CD14-positive monocyte (primary cell): ENCODE data around the gene POC1A. TPM values are rescaled to one million over a fixed set of nuclear protein-coding genes. Genes with fewer than 3 reads are reported as not detected.
A peak's percentile ranks its signal among the peaks of the same experiment; 100 is the strongest.

Source experiments
- DNase-seq, 3 donors: peaks; one replicate each; pipeline ENCODE4 v3.0.0-alpha.2; 2011 to 2022
- H2AFZ ChIP-seq: 2 replicates; pipeline ENCODE4 v1.6.0; 2012; ENCODE audit warnings: mild to moderate bottlenecking, low read depth, low read length, inconsistent platforms; ENCODE audit not compliant: insufficient read depth, poor library complexity, severe bottlenecking
- H3K27ac ChIP-seq, 2 donors: 1 replicate in 1 of 2; 2 replicates in 1 of 2; pipeline ENCODE4 v1.5.1; 2012 to 2013; ENCODE audit warnings: low read length in 2 of 2, control low read depth in 1 of 2, inconsistent platforms in 1 of 2, low read depth in 1 of 2, mild to moderate bottlenecking in 1 of 2
- H3K27me3 ChIP-seq, 2 donors: one replicate each; pipeline versions ENCODE4 v1.6.0 to v1.6.1; 2011 to 2013; ENCODE audit warnings: low read length in 2 of 2; ENCODE audit not compliant: control insufficient read depth in 2 of 2, insufficient read depth in 2 of 2
- H3K36me3 ChIP-seq, 2 donors: replicated peaks in 1 of 2; 1 replicate in 1 of 2; 2 replicates in 1 of 2; pipeline versions ENCODE4 v1.5.1 to v1.6.1; 2012 to 2013; ENCODE audit warnings: low read length in 2 of 2, control low read depth in 1 of 2, inconsistent platforms in 1 of 2, mild to moderate bottlenecking in 1 of 2; ENCODE audit not compliant: insufficient read depth in 2 of 2, control insufficient read depth in 1 of 2
- H3K4me1 ChIP-seq, 2 donors: 1 replicate in 1 of 2; 2 replicates in 1 of 2; pipeline versions ENCODE4 v1.5.1 to v1.6.1; 2012 to 2013; ENCODE audit warnings: low read length in 2 of 2, control low read depth in 1 of 2, inconsistent platforms in 1 of 2, mild to moderate bottlenecking in 1 of 2, moderate library complexity in 1 of 2; ENCODE audit not compliant: insufficient read depth in 2 of 2, control insufficient read depth in 1 of 2
- H3K4me2 ChIP-seq: replicated peaks from 2 replicates; pipeline ENCODE3; 2012; ENCODE audit warnings: low read length, moderate library complexity, mild to moderate bottlenecking; ENCODE audit not compliant: poor library complexity, severe bottlenecking; ENCODE audit errors: extremely low read depth
- H3K4me3 ChIP-seq, 3 experiments: fragments of 200-600 bp in 1 of 3; sonication (generic) in 1 of 3; replicated peaks in 1 of 3; 1 replicate in 2 of 3; 2 replicates in 1 of 3; pipeline ENCODE4 v1.5.1; 2011 to 2013; ENCODE audit warnings: low read length in 3 of 3, mild to moderate bottlenecking in 3 of 3, control low read depth in 2 of 3, low read depth in 2 of 3, inconsistent platforms in 1 of 3, moderate library complexity in 1 of 3
- H3K79me2 ChIP-seq: 2 replicates; pipeline ENCODE4 v1.6.0; 2012; ENCODE audit warnings: mild to moderate bottlenecking, control low read depth, inconsistent platforms, low read length, moderate library complexity; ENCODE audit not compliant: insufficient read depth
- H3K9ac ChIP-seq: 2 replicates; pipeline ENCODE4 v1.6.0; 2017; ENCODE audit warnings: low read length, mild to moderate bottlenecking; ENCODE audit not compliant: insufficient read depth, poor library complexity, severe bottlenecking
- H3K9me3 ChIP-seq, 2 donors: replicated peaks in 1 of 2; 1 replicate in 1 of 2; 2 replicates in 1 of 2; pipeline versions ENCODE4 v1.5.1 to v1.6.1; 2012 to 2013; ENCODE audit warnings: low read length in 2 of 2, control low read depth in 1 of 2; ENCODE audit not compliant: control insufficient read depth in 1 of 2, insufficient read depth in 1 of 2
- H4K20me1 ChIP-seq: 2 replicates; pipeline ENCODE4 v1.6.0; 2012; ENCODE audit warnings: mild to moderate bottlenecking, low read length, control low read depth, moderate library complexity; ENCODE audit not compliant: insufficient read depth
- H3K27ac Mint-ChIP-seq, 7 donors: one replicate each; pipeline ENCODE4 v1.8.0; 2020; ENCODE audit warnings: mild to moderate bottlenecking in 7 of 7, mixed read lengths in 7 of 7, moderate library complexity in 6 of 7, inconsistent platforms in 2 of 7
- H3K27me3 Mint-ChIP-seq, 3 donors: one replicate each; pipeline ENCODE4 v1.8.0; 2021 to 2022; ENCODE audit warnings: low read depth in 3 of 3, mild to moderate bottlenecking in 3 of 3, mixed read lengths in 3 of 3, moderate library complexity in 3 of 3, inconsistent platforms in 1 of 3
- H3K36me3 Mint-ChIP-seq, 2 donors: one replicate each; pipeline ENCODE4 v1.8.0; 2020; ENCODE audit warnings: mixed read lengths in 2 of 2, inconsistent platforms in 1 of 2, mild to moderate bottlenecking in 1 of 2
- H3K4me1 Mint-ChIP-seq: one replicate; pipeline ENCODE4 v1.8.0; 2020; ENCODE audit warnings: mild to moderate bottlenecking, mixed read lengths
- H3K4me3 Mint-ChIP-seq, 2 donors: one replicate each; pipeline ENCODE4 v1.8.0; 2020; ENCODE audit warnings: mild to moderate bottlenecking in 2 of 2, mixed read lengths in 2 of 2, moderate library complexity in 1 of 2
- H3K9me3 Mint-ChIP-seq, 7 donors: one replicate each; pipeline ENCODE4 v1.8.0; 2020 to 2022; ENCODE audit warnings: mixed read lengths in 7 of 7, mild to moderate bottlenecking in 6 of 7, moderate library complexity in 6 of 7, inconsistent platforms in 2 of 7
- WGBS: methylation state at CpG from one replicate; pipeline ENCODE4 v1.1.5; 2013; ENCODE audit warnings: missing lambda C conversion rate; ENCODE audit not compliant: insufficient coverage; 5-methylcytosine and 5-hydroxymethylcytosine counted together
- intact Hi-C, 2 donors: fragments of 100-400 bp; cut with micrococcal nuclease; formaldehyde crosslinking; loops; one replicate each; pipeline versions ENCODE4 v1.15.0 to v1.15.1; 2023
- polyA plus RNA-seq, 3 donors: library from polyadenylated mRNA; depleted of rRNA in 1 of 3; unstranded in 2 of 3; stranded (reverse) in 1 of 3; fragments of 300-500 nt in 2 of 3; fragments of >200 nt in 1 of 3; fragmentation: Illumina TruSeq in 2 of 3; gene quantifications; 1 replicate in 2 of 3; 2 replicates in 1 of 3; pipeline ENCODE4 v1.2.3, GENCODE V29; 2012 to 2021
- TF ChIP-seq, protein P1 (sequence below): fragments of 200-600 bp; IDR thresholded peaks from one replicate; pipeline ENCODE4 v1.8.0; 2022; ENCODE audit warnings: antibody characterized with exemption, mild to moderate bottlenecking

The POC1A gene
- polyA plus RNA-seq, 3 donors = 1.2 to 2.0 (median 1.5) TPM

DNA sequence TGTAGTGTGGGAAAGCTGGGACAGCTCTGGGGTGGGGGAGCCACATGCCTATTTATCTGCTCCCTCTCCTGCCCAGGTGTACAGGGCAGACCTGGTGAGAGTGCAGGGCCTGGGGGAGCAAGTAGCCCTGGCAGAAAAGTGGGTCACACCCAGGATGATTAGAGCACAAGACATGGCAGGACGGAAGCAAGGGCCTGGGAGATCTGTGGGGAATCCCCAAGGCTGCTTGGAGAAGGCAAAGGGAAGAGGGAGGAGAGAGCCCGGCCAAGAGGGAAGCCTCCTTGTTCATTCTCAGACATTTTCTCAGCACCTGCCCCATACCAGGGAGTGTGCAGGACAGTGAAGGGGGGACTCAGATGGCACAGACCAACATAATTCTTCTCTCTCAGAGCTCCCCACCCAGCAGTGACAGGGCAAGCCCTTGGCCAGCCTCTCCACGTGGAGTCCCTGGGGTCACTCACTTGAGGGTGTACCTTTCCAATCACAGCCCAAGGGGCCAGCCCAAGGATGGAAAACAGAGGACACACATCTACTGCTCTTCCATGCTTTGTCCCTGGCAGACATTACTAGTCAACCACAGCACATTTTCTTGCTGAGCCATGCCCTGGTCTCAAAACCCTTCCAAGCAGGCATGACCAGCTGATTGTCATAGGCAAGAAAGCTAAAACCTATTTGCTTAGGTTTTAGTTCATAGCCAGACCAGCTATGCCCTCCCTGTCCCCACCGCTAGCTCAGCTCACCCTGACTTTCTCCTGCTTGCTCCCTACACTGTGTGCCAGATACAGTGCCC, 92.9 kb downstream of the POC1A start:
- Mint-ChIP-seq H3K4me3 (peak overlapping the region; percentile 42 to 64), H3K27me3 (peaks cover 0 to 3% (median 0%) of the 10 kb centered on the region in 3 donors), H3K27ac (peak overlapping the region; percentile 87 to 97 (median 93)), H3K36me3 (no peaks in the 10 kb centered on the region), H3K9me3 (no peaks in the 10 kb centered on the region), H3K4me1 (peaks cover 64% of the 10 kb centered on the region)
- Histone ChIP-seq H3K4me3 (no peak overlapping the region), H3K4me2 (peak overlapping the region; percentile 43), H4K20me1 (no peaks in the 10 kb centered on the region), H3K27me3 (no peaks in the 10 kb centered on the region), H3K9ac (peak overlapping the region; percentile 19), H3K9me3 (no peaks in the 10 kb centered on the region), H3K27ac (peak overlapping the region; percentile 83 to 84), H2AFZ (no peak overlapping the region), H3K79me2 (peaks cover 5% of the 10 kb centered on the region), H3K36me3 (no peaks in the 10 kb centered on the region), H3K4me1 (peaks cover 55 to 68% of the 10 kb centered on the region in 2 donors)
- DNase-seq = peak in 1 of 3 donors; percentile 28
- WGBS = 96% methylated on average over 2 of the region's 4 CpGs
- TF ChIP-seq, protein P1, sequence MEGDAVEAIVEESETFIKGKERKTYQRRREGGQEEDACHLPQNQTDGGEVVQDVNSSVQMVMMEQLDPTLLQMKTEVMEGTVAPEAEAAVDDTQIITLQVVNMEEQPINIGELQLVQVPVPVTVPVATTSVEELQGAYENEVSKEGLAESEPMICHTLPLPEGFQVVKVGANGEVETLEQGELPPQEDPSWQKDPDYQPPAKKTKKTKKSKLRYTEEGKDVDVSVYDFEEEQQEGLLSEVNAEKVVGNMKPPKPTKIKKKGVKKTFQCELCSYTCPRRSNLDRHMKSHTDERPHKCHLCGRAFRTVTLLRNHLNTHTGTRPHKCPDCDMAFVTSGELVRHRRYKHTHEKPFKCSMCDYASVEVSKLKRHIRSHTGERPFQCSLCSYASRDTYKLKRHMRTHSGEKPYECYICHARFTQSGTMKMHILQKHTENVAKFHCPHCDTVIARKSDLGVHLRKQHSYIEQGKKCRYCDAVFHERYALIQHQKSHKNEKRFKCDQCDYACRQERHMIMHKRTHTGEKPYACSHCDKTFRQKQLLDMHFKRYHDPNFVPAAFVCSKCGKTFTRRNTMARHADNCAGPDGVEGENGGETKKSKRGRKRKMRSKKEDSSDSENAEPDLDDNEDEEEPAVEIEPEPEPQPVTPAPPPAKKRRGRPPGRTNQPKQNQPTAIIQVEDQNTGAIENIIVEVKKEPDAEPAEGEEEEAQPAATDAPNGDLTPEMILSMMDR = no peak
- intact Hi-C loops = loop anchor here in 1 of 2 donors (5.0 kb wide), 1 partner anchor 136 kb away; the partner anchor contains the start of gene ALAS1

DNA sequence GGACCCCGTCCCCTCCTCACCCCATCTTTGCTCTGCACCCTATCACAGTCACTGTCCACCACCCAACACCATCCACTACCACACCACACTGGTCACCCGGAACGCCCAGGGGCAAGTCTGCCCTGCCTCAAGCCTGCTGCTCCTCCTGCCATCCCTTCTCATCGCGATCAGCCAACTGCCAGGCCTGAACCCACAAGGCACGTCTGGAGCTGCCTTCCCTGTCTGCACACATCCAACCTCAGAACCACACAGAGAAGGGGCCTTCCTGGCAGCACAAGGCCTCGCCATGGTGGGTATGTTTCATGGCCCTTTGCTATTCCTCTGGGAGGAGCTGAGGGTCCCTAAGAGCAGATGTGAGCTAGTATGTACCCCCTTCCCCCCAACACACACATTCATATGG, 94.4 kb downstream of the POC1A start:
- WGBS = 97% methylated on average over 4 of the region's 7 CpGs
- H3K4me1 Mint-ChIP-seq = peaks cover 52% of the 10 kb centered on the region

More for the DNA sequence above, 94.4 kb downstream of the POC1A start:
- Histone ChIP-seq H3K79me2 (peaks cover 18% of the 10 kb centered on the region), H3K27ac (no peak overlapping the region), H3K9ac (no peak overlapping the region), H3K4me1 (peaks cover 43 to 56% of the 10 kb centered on the region in 2 donors), H3K27me3 (no peaks in the 10 kb centered on the region), H3K36me3 (no peaks in the 10 kb centered on the region), H3K4me3 (no peak overlapping the region), H4K20me1 (peaks cover 10% of the 10 kb centered on the region), H3K4me2 (no peak overlapping the region), H2AFZ (no peak overlapping the region), H3K9me3 (no peaks in the 10 kb centered on the region)
- DNase-seq = no peak
- Mint-ChIP-seq H3K27me3 (peaks cover 0 to 3% (median 0%) of the 10 kb centered on the region in 3 donors), H3K9me3 (peaks cover 0 to 1% (median 0%) of the 10 kb centered on the region in 7 donors), H3K4me3 (no peak overlapping the region), H3K36me3 (no peaks in the 10 kb centered on the region), H3K27ac (peak overlapping the region in 1 of 7 donors; percentile 80)
- TF ChIP-seq, protein P1 = no peak
- intact Hi-C loops = loop anchor here (5.0 kb wide), 3 partner anchors 63 to 138 kb away; partner anchors contain the start of genes ALAS1 (in 1 of the 2), PARP3 (in 1 of the 2) and RRP9 (in 1 of the 2)
